ENCODE measurements around the gene ZER1.
"Not testable (repeated sequence)": the region's sequence is repeated elsewhere in the genome, so short reads cannot be mapped to it uniquely, and the experiment has no call there.

Gene ZER1

DNA sequence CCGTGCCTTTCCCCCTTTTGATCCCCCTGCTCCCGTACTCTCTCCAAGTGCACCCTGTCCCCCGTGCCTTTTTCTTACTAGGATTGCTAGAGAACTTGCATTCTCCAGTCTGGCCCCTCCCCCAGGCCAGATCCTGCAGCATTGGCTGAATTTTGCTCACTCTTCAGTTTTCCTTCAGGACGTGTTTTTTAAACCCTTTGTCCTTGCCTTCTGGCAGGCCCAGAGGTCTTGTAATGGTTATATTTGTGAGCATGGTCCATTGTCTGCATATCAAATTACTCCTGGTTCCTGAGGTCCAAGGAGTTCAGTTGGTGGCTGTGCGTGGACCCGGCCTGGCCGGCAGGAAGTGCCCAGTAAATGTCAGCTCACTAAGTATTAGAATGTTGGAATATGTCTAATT lies 15.9 kb upstream of the ZER1 start:
- DNase-seq (ENCODE audit: low read depth, low spot score), result no peak
- no peaks in the 10 kb centered on the region for H3K4me1 ChIP-seq (ENCODE audit: control insufficient read depth, insufficient read depth, low read length)
- H3K27ac ChIP-seq (ENCODE audit: low read length), result no peak overlapping the region
- no CpG with 5 or more reads among the region's 7 CpGs for WGBS (ENCODE audit: insufficient coverage, insufficient read length)
- peaks cover 15% of the 10 kb centered on the region for H3K36me3 ChIP-seq (ENCODE audit: control insufficient read depth, insufficient read depth, low read length)
- peak overlapping the region; percentile 77; the same call in 1 of the 2 replicates for H3K4me3 ChIP-seq (ENCODE audit: low read length)
- H3K27me3 ChIP-seq (ENCODE audit: control insufficient read depth, insufficient read depth, low read length), result no peaks in the 10 kb centered on the region
- H3K9me3 ChIP-seq (ENCODE audit: control insufficient read depth, insufficient read depth, low read length), result no peaks in the 10 kb centered on the region

DNA sequence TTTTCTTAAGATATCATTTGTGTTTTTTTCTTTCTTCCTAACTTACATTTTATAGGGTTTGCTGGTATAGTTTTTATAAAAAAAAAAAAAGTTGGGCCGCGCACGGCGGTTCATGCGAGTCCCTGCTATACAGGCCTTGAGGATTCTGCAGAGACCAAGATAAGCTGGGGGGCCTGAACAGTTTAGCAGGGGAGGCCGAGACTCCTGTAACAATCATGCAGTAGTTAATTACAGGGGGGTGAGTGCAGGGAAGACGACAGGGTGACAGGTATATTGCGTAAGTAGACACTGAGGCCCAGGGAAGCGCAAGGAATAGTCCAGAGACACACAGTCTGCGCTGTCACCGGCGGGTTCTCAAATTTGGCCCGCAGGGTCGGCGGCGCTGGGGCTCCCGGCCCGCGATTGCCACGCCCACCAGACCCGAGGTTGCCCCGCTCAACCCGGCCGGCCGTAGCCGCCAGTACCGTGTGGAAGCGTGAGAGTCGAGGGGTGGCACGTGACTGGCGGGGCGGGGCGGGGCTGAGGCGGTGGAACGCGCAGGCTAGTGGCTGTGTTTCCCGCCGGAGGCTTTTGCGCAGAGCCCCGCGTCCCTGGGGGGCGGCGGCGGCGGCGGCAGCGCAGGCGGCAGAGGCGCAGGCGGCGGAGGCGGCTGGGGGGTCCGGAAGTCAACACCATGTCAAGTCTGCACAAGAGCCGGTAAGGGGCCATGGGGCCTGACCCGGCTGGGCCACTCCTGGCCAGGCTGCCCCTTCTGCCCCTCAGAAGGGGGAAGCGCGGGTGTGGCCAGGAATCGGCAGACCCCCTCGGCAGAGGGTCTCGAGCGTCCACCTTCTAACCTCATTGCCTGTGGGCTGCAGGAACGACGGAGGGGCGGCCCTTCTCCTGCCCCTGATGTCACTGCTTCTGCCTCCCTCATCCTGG lies 15.2 kb upstream of the ZER1 start, which contains the start of gene TBC1D13:
TSS of gene TBC1D13 (plus strand) at position 573 of the 921 bp plus-strand sequence. CDS start at position 674, 101 bp downstream.
- no peaks in the 10 kb centered on the region for H3K9me3 ChIP-seq (ENCODE audit: control insufficient read depth, insufficient read depth, low read length)
- WGBS (ENCODE audit: insufficient coverage, insufficient read length), result no CpG with 5 or more reads among the region's 64 CpGs
- DNase-seq (ENCODE audit: low read depth, low spot score), result peak; percentile 55
- no peaks in the 10 kb centered on the region for H3K27me3 ChIP-seq (ENCODE audit: control insufficient read depth, insufficient read depth, low read length)
- peaks cover 8% of the 10 kb centered on the region for H3K36me3 ChIP-seq (ENCODE audit: control insufficient read depth, insufficient read depth, low read length)
- no peaks in the 10 kb centered on the region for H3K4me1 ChIP-seq (ENCODE audit: control insufficient read depth, insufficient read depth, low read length)
- no peak within 1 kb of the TSS for H3K27ac ChIP-seq (ENCODE audit: low read length)
- H3K4me3 ChIP-seq (ENCODE audit: low read length), result peak within 1 kb of the TSS; percentile 77

DNA sequence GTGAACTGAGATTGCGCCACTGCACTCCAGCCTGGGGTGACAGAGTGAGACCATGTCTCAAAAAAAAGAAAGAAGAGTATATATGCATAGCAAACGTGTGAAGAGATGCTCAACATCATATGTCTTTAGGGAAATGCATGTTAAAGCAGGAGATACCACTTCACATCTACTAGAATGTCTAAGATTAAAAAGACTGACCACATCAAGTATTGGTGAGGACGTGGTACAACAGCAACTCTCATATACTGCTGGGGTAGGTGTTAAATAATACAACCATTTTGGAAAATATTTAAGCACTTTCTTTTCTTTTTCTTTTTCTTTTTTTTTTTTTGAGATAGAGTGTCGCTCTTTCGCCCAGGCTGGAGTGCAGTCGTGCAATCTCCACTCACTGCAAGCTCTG lies 13.7 kb upstream of the ZER1 start:
- H3K27me3 ChIP-seq (ENCODE audit: control insufficient read depth, insufficient read depth, low read length), result no peaks in the 10 kb centered on the region
- H3K27ac ChIP-seq (ENCODE audit: low read length), result no peak overlapping the region
- DNase-seq (ENCODE audit: low read depth, low spot score), result no peak
- H3K4me1 ChIP-seq (ENCODE audit: control insufficient read depth, insufficient read depth, low read length), result no peaks in the 10 kb centered on the region
- WGBS (ENCODE audit: insufficient coverage, insufficient read length), result no CpG with 5 or more reads among the region's 6 CpGs
- no peaks in the 10 kb centered on the region for H3K36me3 ChIP-seq (ENCODE audit: control insufficient read depth, insufficient read depth, low read length)
- no peak overlapping the region for H3K4me3 ChIP-seq (ENCODE audit: low read length)
- H3K9me3 ChIP-seq (ENCODE audit: control insufficient read depth, insufficient read depth, low read length), result no peaks in the 10 kb centered on the region

GRCh38 chr9:128782669-128783068 lies 10.9 kb upstream of the ZER1 start:
- H3K36me3 ChIP-seq (ENCODE audit: control insufficient read depth, insufficient read depth, low read length), result no peaks in the 10 kb centered on the region
- H3K4me3 ChIP-seq (ENCODE audit: low read length), result no peak overlapping the region
- no peak overlapping the region for H3K27ac ChIP-seq (ENCODE audit: low read length)
- no peaks in the 10 kb centered on the region; the same call in 1 of the 2 replicates for H3K9me3 ChIP-seq (ENCODE audit: control insufficient read depth, insufficient read depth, low read length)
- WGBS (ENCODE audit: insufficient coverage, insufficient read length), result no CpG with 5 or more reads among the region's 1 CpG
- H3K27me3 ChIP-seq (ENCODE audit: control insufficient read depth, insufficient read depth, low read length), result no peaks in the 10 kb centered on the region
- DNase-seq (ENCODE audit: low read depth, low spot score), result no peak
- no peaks in the 10 kb centered on the region for H3K4me1 ChIP-seq (ENCODE audit: control insufficient read depth, insufficient read depth, low read length)

DNA sequence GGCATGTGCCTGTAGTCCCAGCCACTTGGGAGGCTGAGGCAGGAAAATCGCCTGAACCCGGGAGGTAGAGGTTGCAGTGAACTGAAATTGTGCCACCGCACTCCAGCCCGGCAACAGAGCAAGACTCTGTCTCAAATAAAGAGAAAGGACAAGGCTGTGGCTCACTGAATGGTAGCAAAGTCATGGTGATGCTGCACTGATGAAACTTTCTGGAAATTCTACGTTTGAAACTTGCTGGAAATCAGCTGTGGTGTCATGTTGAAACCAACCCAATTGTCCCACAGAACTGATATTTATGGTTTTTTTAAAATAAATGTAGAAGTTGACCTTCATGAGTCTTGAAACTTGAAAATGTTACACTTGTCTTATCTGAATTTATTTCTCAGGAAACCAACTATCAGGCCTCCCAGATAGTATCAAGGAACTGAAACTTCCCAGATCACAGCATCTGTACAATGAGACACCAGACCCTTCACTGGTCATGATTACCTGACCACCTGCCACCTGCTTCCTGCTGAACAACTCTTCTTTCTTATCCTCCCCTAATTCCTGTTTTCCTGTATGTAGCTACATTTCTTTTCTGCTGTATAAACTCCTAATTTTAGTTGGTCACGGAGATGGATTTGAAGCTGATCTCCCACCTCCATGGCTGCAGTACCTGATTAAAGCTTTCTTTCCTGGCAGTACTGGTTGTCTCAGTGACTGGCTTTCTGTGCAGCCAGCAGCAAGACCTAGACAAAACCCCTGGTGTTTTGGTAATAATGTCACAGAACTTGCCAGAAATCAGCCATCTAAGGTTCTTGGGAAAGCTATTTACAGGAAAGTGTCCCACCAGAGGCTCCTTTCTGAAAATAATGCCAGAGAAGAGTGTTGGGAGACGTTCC lies 9.7 kb upstream of the ZER1 start:
- no peak overlapping the region for H3K27ac ChIP-seq (ENCODE audit: low read length)
- no CpG with 5 or more reads among the region's 7 CpGs for WGBS (ENCODE audit: insufficient coverage, insufficient read length)
- DNase-seq (ENCODE audit: low read depth, low spot score), result no peak

GRCh38 chr9:128780093-128780492 lies 8.4 kb upstream of the ZER1 start:
- H3K27ac ChIP-seq (ENCODE audit: low read length); H3K4me1 ChIP-seq (ENCODE audit: control insufficient read depth, insufficient read depth, low read length); H3K9me3 ChIP-seq (ENCODE audit: control insufficient read depth, insufficient read depth, low read length); DNase-seq (ENCODE audit: low read depth, low spot score); H3K4me3 ChIP-seq (ENCODE audit: low read length); H3K36me3 ChIP-seq (ENCODE audit: control insufficient read depth, insufficient read depth, low read length); H3K27me3 ChIP-seq (ENCODE audit: control insufficient read depth, insufficient read depth, low read length): not testable (repeated sequence)
- no CpG with 5 or more reads among the region's 27 CpGs for WGBS (ENCODE audit: insufficient coverage, insufficient read length)

More for the DNA sequence above, 9.7 kb upstream of the ZER1 start:
- H3K36me3 ChIP-seq (ENCODE audit: control insufficient read depth, insufficient read depth, low read length), result no peaks in the 10 kb centered on the region
- H3K4me3 ChIP-seq (ENCODE audit: low read length), result no peak overlapping the region
- no peaks in the 10 kb centered on the region for H3K4me1 ChIP-seq (ENCODE audit: control insufficient read depth, insufficient read depth, low read length)
- no peaks in the 10 kb centered on the region for H3K27me3 ChIP-seq (ENCODE audit: control insufficient read depth, insufficient read depth, low read length)
- no peaks in the 10 kb centered on the region; the same call in 1 of the 2 replicates for H3K9me3 ChIP-seq (ENCODE audit: control insufficient read depth, insufficient read depth, low read length)

DNA sequence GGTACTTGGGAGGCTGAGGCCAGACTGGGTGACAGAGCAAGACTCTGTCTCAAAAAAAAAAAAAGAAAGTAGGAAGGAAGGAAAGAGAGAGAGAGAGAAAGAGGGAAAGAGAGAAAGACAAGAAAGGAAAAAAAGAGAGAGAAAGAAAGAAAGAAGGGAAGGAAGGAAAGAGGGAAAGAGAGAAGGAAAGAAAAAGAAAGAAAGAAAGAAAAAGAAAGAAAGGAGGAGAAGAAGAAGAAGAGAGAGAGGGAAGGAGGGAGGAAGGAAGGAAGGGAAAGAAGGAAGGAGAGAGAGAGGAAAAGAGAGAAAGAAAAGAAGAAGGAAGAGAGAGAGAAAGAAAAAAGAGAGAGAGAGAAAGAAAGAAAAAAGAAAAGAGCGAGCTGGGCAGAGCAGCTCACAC lies 3.1 kb upstream of the ZER1 start:
- Histone ChIP-seq H3K36me3 (ENCODE audit: control insufficient read depth, insufficient read depth, low read length) (no peaks in the 10 kb centered on the region), H3K27me3 (ENCODE audit: control insufficient read depth, insufficient read depth, low read length) (no peaks in the 10 kb centered on the region), H3K27ac (ENCODE audit: low read length) (no peak overlapping the region), H3K4me1 (ENCODE audit: control insufficient read depth, insufficient read depth, low read length) (no peaks in the 10 kb centered on the region), H3K9me3 (ENCODE audit: control insufficient read depth, insufficient read depth, low read length) (no peaks in the 10 kb centered on the region; the same call in 1 of the 2 replicates), H3K4me3 (ENCODE audit: low read length) (no peak overlapping the region)
- no peak for DNase-seq (ENCODE audit: low read depth, low spot score)
- no CpG with 5 or more reads among the region's 1 CpG for WGBS (ENCODE audit: insufficient coverage, insufficient read length)

DNA sequence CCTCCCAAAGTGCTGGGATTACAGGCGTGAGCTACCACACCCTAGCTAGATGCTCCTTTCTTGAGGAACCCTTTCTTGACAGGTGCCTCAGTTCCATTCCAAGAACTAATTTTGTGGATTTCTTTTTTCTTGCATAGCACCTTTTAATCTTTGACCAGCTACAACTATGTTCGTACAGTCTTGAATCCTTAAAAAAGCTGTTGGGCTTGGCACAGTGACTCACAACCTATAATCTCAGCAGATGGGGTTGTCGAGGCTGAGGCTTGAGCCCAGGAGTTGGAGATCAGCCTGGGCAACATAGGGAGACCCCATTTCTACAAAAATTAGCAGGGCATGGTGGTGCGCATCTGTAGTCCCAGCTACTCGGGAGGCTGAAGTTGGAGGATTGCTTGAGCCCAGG lies 1.3 kb upstream of the ZER1 start:
- no peaks in the 10 kb centered on the region for H3K4me1 ChIP-seq (ENCODE audit: control insufficient read depth, insufficient read depth, low read length)
- WGBS (ENCODE audit: insufficient coverage, insufficient read length), result no CpG with 5 or more reads among the region's 5 CpGs
- H3K4me3 ChIP-seq (ENCODE audit: low read length), result no peak overlapping the region
- H3K36me3 ChIP-seq (ENCODE audit: control insufficient read depth, insufficient read depth, low read length), result no peaks in the 10 kb centered on the region
- H3K27me3 ChIP-seq (ENCODE audit: control insufficient read depth, insufficient read depth, low read length), result no peaks in the 10 kb centered on the region
- H3K9me3 ChIP-seq (ENCODE audit: control insufficient read depth, insufficient read depth, low read length), result no peaks in the 10 kb centered on the region
- no peak for DNase-seq (ENCODE audit: low read depth, low spot score)
- no peak overlapping the region for H3K27ac ChIP-seq (ENCODE audit: low read length)

DNA sequence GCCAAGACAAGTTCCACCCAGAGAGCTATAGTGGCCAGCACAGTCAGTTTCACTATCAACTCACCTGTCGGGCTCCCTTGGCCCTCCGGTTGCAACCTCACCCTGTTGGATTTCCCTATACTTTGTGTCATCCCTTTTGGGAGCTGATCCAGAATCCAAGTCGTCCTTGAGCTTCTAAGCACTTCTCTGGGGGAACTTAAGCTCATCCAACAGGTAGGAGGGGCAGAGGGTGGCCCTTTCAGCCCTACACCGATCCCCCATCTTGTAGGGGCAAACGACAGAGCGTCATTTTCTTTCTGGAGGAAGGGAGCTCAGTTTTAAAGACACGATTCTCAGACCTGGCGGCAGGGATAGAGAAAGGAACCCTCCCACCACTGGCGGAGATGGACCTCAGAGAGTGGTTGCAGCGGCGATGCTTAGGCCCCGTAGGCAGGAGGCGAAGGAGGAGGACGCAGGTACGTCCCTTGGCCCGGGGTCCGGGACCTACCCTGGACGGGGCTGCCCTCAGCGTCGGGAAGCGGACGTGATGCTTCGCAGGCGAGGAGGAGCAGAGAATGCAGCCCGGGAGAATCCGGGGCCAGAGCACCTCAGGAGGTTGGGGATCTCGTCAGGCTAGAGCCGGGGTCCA lies 519 bp downstream of the ZER1 start:
- no CpG with 5 or more reads among the region's 28 CpGs for WGBS (ENCODE audit: insufficient coverage, insufficient read length)
- H3K27ac ChIP-seq (ENCODE audit: low read length), result no peak overlapping the region
- H3K4me1 ChIP-seq (ENCODE audit: control insufficient read depth, insufficient read depth, low read length), result no peaks in the 10 kb centered on the region
- no peaks in the 10 kb centered on the region for H3K36me3 ChIP-seq (ENCODE audit: control insufficient read depth, insufficient read depth, low read length)
- H3K27me3 ChIP-seq (ENCODE audit: control insufficient read depth, insufficient read depth, low read length), result no peaks in the 10 kb centered on the region
- no peak for DNase-seq (ENCODE audit: low read depth, low spot score)
- H3K4me3 ChIP-seq (ENCODE audit: low read length), result peak overlapping the region; percentile 45; the same call in 1 of the 2 replicates
- H3K9me3 ChIP-seq (ENCODE audit: control insufficient read depth, insufficient read depth, low read length), result no peaks in the 10 kb centered on the region
